Left ventricle myocardium inferior (tissue), 1 donor: Measurements from ENCODE around the gene ZNRD2. TPM values are rescaled to one million over a fixed set of nuclear protein-coding genes. Genes with fewer than 3 reads are reported as not detected.

ENCODE experiments used
- DNase-seq: peaks from one replicate; pipeline ENCODE4 v3.0.0-alpha.2; 2020
- H3K27ac ChIP-seq: fragments of 200-600 bp; replicated peaks from 2 replicates; pipeline ENCODE4 v1.8.0; 2021
- H3K27me3 ChIP-seq: fragments of 200-600 bp; 2 replicates; pipeline ENCODE4 v1.8.0; 2021; ENCODE audit warnings: low read depth
- H3K36me3 ChIP-seq: fragments of 200-600 bp; 2 replicates; pipeline ENCODE4 v1.8.0; 2021
- H3K4me1 ChIP-seq: fragments of 200-600 bp; 2 replicates; pipeline ENCODE4 v1.8.0; 2021
- H3K4me3 ChIP-seq: fragments of 200-600 bp; 2 replicates; pipeline ENCODE4 v1.8.0; 2021; ENCODE audit warnings: mild to moderate bottlenecking, moderate library complexity
- H3K9me3 ChIP-seq: fragments of 200-600 bp; replicated peaks from 2 replicates; pipeline ENCODE4 v1.8.0; 2021
- intact Hi-C: fragments of 100-400 bp; cut with micrococcal nuclease; formaldehyde crosslinking; loops from one replicate; pipeline ENCODE4 v1.11.0; 2022
- total RNA-seq: library from RNA; stranded (reverse); fragmentation: NEBNext Ultra II Directional; extraction: Animal tissue kit (Norgen Biotek cat#: 25700); gene quantifications from one replicate; pipeline ENCODE4 v1.2.1, GENCODE V29; 2021
- TF ChIP-seq, protein P1 (sequence below): fragments of 200-600 bp; IDR thresholded peaks from 2 replicates; pipeline ENCODE4 v1.8.0; 2021; ENCODE audit warnings: antibody characterized with exemption, mild to moderate bottlenecking, borderline replicate concordance
- donor health status: DM: no; HTN: yes; CAD: no; lungs with severe emphysema.

ZNRD2 gene
- total RNA-seq, 1 donor from 2014 or later: 21.1 TPM

DNA sequence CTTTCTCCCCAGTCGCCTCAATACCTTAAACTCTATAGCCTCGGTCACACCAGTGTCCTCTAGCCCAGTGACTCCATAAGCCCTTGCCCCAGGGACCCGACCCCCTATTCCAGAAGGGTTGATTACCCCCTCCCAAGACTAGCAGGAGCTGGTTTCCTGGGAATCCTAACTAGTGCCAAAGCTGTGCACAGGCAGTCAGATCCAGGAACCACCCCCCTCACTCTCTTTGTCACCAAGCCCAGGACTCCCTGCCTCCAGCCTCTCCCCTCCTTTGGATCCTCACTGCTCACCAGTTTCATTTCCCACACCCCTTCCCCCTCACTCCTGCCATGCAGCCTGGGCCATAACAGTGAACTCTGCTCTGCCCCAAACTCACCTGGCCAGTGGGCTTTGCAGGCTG, 21.9 kb upstream of the ZNRD2 start:
- no peak overlapping the region for H3K27ac ChIP-seq
- H3K9me3 ChIP-seq: no peaks in the 10 kb centered on the region
- no peak for DNase-seq
- TF ChIP-seq, protein P1, sequence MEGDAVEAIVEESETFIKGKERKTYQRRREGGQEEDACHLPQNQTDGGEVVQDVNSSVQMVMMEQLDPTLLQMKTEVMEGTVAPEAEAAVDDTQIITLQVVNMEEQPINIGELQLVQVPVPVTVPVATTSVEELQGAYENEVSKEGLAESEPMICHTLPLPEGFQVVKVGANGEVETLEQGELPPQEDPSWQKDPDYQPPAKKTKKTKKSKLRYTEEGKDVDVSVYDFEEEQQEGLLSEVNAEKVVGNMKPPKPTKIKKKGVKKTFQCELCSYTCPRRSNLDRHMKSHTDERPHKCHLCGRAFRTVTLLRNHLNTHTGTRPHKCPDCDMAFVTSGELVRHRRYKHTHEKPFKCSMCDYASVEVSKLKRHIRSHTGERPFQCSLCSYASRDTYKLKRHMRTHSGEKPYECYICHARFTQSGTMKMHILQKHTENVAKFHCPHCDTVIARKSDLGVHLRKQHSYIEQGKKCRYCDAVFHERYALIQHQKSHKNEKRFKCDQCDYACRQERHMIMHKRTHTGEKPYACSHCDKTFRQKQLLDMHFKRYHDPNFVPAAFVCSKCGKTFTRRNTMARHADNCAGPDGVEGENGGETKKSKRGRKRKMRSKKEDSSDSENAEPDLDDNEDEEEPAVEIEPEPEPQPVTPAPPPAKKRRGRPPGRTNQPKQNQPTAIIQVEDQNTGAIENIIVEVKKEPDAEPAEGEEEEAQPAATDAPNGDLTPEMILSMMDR: no peak
- peaks cover 63% of the 10 kb centered on the region for H3K36me3 ChIP-seq
- H3K4me1 ChIP-seq: peaks cover 16% of the 10 kb centered on the region
- no peak overlapping the region for H3K4me3 ChIP-seq
- H3K27me3 ChIP-seq: no peaks in the 10 kb centered on the region
- intact Hi-C loops: no loop called here

DNA sequence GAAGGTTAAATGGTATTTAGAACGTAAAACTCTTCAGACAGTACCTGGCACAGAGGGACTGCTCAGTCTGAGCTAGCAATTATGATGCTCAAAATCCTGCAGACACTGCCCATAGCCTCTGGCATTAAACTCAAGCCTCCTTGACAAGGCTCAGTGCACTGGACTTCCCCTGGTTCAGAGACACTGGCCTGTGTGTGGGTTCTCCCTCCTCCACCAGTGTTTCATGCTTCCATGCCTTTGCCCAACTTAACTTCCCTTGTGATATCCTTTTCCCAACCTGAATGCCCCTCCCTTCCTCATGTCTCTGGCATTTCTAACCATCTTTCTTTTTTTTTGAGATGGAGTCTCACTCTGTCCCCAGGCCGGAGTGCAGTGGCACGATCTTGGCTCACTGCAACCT, 21.2 kb upstream of the ZNRD2 start:
- Histone ChIP-seq H3K4me1 (peaks cover 23% of the 10 kb centered on the region), H3K4me3 (no peak overlapping the region), H3K9me3 (no peaks in the 10 kb centered on the region), H3K27me3 (no peaks in the 10 kb centered on the region), H3K36me3 (peaks cover 68% of the 10 kb centered on the region), H3K27ac (no peak overlapping the region)
- DNase-seq: no peak
- TF ChIP-seq, protein P1: no peak
- intact Hi-C loops: no loop called here

DNA sequence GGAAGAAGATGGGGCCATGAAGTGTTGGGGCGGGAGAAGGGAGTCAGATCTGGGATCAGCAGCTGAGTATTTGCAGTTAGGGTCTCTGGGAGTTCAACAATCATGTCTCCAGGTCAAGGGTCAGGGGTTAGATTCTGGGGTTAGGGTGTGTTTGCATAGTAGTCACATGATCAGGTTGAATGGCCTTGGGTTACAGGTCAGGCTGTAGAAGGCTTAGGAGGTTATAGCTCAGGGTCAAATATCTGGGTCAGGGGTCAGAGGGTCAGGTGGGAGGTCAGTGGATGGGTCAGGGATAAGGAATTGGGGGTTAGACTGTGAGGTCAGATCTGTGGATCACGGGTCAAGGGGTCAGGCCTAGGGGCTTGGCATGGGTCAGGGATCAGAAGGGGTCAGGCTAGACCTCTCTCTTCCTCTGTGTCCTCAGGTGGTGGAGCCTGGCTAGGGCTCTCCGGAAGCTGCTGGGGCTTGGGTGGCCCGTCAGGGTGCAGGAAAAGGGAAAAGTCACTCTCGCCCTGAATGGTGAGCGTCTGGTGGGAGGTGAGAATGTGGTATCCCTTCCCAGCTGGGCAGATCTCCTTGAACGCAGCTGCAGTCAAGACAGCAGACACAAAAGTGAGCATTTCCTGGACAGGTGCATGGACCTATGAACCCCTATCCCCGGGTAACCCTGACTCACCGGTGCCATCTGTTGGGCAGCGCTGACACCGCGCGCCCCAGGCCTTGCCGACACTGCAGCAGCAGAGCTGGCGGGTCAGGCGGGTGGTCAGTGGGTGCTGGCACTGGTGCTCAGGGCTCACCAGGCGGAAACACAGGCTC, 18.5 kb upstream of the ZNRD2 start:
- intact Hi-C loops: no loop called here
- DNase-seq: peak; percentile 45
- TF ChIP-seq, protein P1: peak; percentile 48
- Histone ChIP-seq H3K36me3 (peaks cover 63% of the 10 kb centered on the region), H3K27me3 (no peaks in the 10 kb centered on the region), H3K4me3 (no peak overlapping the region), H3K27ac (no peak overlapping the region), H3K4me1 (peaks cover 50% of the 10 kb centered on the region), H3K9me3 (no peaks in the 10 kb centered on the region)

DNA sequence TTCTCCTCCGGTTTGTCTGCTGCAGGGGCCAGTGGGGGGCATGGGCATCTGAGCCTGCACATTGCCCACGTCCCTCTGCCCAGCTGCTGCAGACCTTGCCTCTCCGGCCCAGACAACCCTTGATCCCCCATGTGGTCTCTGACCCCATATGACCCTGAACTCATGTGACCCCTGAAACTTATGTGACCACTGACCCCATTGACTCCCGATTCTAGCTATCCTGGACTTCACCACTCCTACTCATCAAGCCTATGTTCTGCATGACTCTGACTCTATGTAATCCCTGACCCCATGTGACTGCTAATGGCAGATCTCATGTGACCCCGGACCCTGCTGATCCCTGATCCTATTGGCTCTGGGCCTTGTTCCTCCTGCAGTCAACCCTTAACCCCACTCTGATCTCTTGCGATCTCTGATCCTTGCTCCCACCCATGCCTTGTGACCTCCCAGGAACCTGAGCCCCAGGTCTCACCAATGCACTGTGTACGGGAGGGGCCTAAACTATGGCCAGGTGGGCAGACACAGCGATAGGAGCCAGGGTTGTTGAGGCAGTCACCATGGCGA, 17.8 kb upstream of the ZNRD2 start:
- peaks cover 57% of the 10 kb centered on the region for H3K36me3 ChIP-seq

DNA sequence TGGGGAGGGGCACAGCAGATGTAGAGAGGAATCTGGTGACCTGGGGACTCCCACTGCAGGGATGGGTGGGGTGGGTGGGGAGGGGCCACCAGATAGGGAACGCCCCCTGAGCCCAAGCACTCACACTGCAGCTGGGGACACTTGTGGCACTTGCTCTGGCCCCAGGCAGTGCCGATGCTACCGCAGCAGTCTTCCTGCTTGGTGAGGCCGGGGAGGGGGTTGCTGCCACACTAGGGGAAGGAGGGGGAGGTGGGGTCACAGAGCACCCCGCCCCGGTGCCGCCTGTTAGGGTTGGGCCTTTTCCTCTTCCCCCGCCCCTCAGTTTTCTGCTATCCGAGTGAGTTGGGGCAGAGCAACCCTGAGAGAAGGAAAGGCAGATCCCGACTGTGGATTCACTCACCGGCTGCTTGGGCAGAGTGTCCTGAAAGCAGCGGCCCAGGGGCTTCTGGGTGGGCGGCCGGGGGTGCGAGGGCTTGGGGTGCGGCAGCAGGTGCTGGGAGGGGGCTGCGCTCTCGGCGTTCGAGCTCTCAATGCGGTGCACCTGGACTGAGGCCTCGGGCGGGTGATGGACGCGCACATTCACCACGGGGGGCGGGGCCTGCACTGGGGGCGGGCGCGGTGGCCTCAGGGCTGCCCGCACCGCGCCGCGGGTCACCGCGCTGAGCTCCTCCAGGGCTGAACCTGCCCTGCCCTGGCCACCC, 16.8 kb upstream of the ZNRD2 start:
- H3K27ac ChIP-seq: no peak overlapping the region
- H3K4me1 ChIP-seq: peaks cover 62% of the 10 kb centered on the region

More for the DNA sequence above, 17.8 kb upstream of the ZNRD2 start:
- DNase-seq: no peak
- Histone ChIP-seq H3K9me3 (no peaks in the 10 kb centered on the region), H3K27me3 (no peaks in the 10 kb centered on the region), H3K27ac (no peak overlapping the region), H3K4me3 (no peak overlapping the region), H3K4me1 (peaks cover 57% of the 10 kb centered on the region)
- TF ChIP-seq, protein P1: no peak
- intact Hi-C loops: no loop called here

More for the DNA sequence above, 16.8 kb upstream of the ZNRD2 start:
- DNase-seq: no peak
- TF ChIP-seq, protein P1: no peak
- Histone ChIP-seq H3K9me3 (no peaks in the 10 kb centered on the region), H3K27me3 (no peaks in the 10 kb centered on the region), H3K4me3 (no peak overlapping the region), H3K36me3 (peaks cover 48% of the 10 kb centered on the region)
- intact Hi-C loops: no loop called here
